Ovary (tissue), 9 donors: ENCODE results near the gene LRIG3. TPM values are rescaled to one million over a fixed set of nuclear protein-coding genes. Genes with fewer than 3 reads are reported as not detected.

ENCODE experiments used
- DNase-seq, 5 donors: peaks; one replicate each; pipeline ENCODE4 v3.0.0-alpha.2; 2019 to 2020
- H3K27ac ChIP-seq, 2 donors: fragments of 200-600 bp; one replicate each; pipeline versions ENCODE4 v1.5.1 to v1.8.0; 2019 to 2022
- H3K27me3 ChIP-seq: fragments of 200-600 bp; one replicate; pipeline ENCODE4 v1.8.0; 2022
- H3K36me3 ChIP-seq: fragments of 200-600 bp; sonication (generic); one replicate; pipeline ENCODE4 v1.5.1; 2019
- H3K4me1 ChIP-seq: one replicate; pipeline ENCODE4 v1.8.1; 2013; ENCODE audit warnings: mild to moderate bottlenecking, moderate library complexity; ENCODE audit not compliant: insufficient read depth
- H3K4me3 ChIP-seq: fragments of 200-600 bp; sonication (generic); one replicate; pipeline ENCODE4 v1.5.1; 2017
- H3K9me3 ChIP-seq, 2 donors: fragments of 200-600 bp in 1 of 2; sonication (generic) in 1 of 2; one replicate each; pipeline versions ENCODE4 v1.5.1 to v1.8.1; 2013 to 2019; ENCODE audit warnings: mild to moderate bottlenecking in 1 of 2, moderate library complexity in 1 of 2
- CTCF ChIP-seq, 3 donors: fragments of 450-650 bp in 2 of 3; fragments of 200-600 bp in 1 of 3; IDR thresholded peaks; one replicate each; pipeline versions ENCODE4 v1.5.1 to v1.8.0; 2016 to 2022; ENCODE audit warnings: antibody characterized with exemption in 3 of 3, mild to moderate bottlenecking in 1 of 3
- EP300 ChIP-seq: sonication (generic); formaldehyde crosslinking; IDR thresholded peaks from one replicate; pipeline ENCODE4 v1.6.1; 2017; ENCODE audit warnings: antibody characterized with exemption
- POLR2A ChIP-seq: fragments of 450-650 bp; IDR thresholded peaks from one replicate; pipeline ENCODE4 v1.6.1; 2017; ENCODE audit warnings: antibody characterized with exemption, mild to moderate bottlenecking, moderate library complexity
- WGBS, 3 donors: extraction: QIAGEN DNeasy Blood & Tissue Kit in 1 of 3; methylation state at CpG; one replicate each; pipeline versions ENCODE4 v1.1.5 to v1.1.7; 2013 to 2017; 5-methylcytosine and 5-hydroxymethylcytosine counted together
- intact Hi-C, 4 donors: fragments of 100-400 bp; cut with DNase I; formaldehyde crosslinking; loops; one replicate each; pipeline versions ENCODE4 v1.11.0 to v1.15.1; 2022 to 2023
- polyA plus RNA-seq, 2 donors: library from polyadenylated mRNA; stranded (reverse); fragments of 200-250 nt in 1 of 2; fragments of 350-450 nt in 1 of 2; fragmentation: Illumina TruSeq in 1 of 2; extraction: RNeasy Lipid Tissue Mini Kit (QIAGEN cat#74804) in 1 of 2; gene quantifications; one replicate each; pipeline ENCODE4 v1.2.3, GENCODE V29; 2013 to 2014
- total RNA-seq, 7 donors: library from RNA; depleted of rRNA in 2 of 7; stranded (reverse); fragments of >200 nt in 2 of 7; fragmentation: NEBNext Ultra II Directional in 3 of 7; extraction: Animal tissue kit (Norgen Biotek cat#: 25700) in 3 of 7; gene quantifications; one replicate each; pipeline versions ENCODE4 v1.1.0 to v1.2.4, GENCODE V29; 2016 to 2023
- donor health status: DM: no; HTN: no; CAD: no; lungs with moderate emphysema.
- donor health status: DM: no; HTN: no; CAD: no.
- donor health status: Bipolar disorder and iron deficiency.
- donor health status: DM: yes; HTN: yes; CAD: no.
- donor health status: DM: no; HTN: no; CAD: no.
- donor health status: DM: yes; HTN: yes; CAD: no.

The LRIG3 gene
- total and polyA plus RNA-seq, 9 donors: 23.4 to 59.4 (median 27.9) TPM

- Histone ChIP-seq H3K27ac (peak overlapping the region in 1 of 2 donors; percentile 10), H3K36me3 (no peaks in the 10 kb centered on the region), H3K27me3 (no peaks in the 10 kb centered on the region), H3K4me3 (peak overlapping the region; percentile 85), H3K9me3 (no peaks in the 10 kb centered on the region), H3K4me1 (no peaks in the 10 kb centered on the region)
- 17 to 19% (median 19%) methylated on average over 2 of the region's 2 CpGs for WGBS, 3 donors
- no peak for DNase-seq
- TF ChIP-seq CTCF (IDR thresholded peaks at IDR 0.05) (no peak), POLR2A (no peak), EP300 (no peak)
- intact Hi-C loops: no loop called here
Measured at GRCh38 chr12:58916161-58916621, 4.1 kb downstream of the LRIG3 start.

GRCh38 chr12:58915634-58916033 is 4.7 kb downstream of the LRIG3 start:
- intact Hi-C loops: no loop called here
- Histone ChIP-seq H3K27me3 (no peaks in the 10 kb centered on the region), H3K4me1 (no peaks in the 10 kb centered on the region), H3K4me3 (peak overlapping the region; percentile 11), H3K9me3 (no peaks in the 10 kb centered on the region), H3K27ac (no peak overlapping the region), H3K36me3 (no peaks in the 10 kb centered on the region)
- no peak for TF ChIP-seq CTCF (IDR thresholded peaks at IDR 0.05)
- DNase-seq: peak; percentile 25 to 43 (median 26)
- 12 to 16% (median 15%) methylated on average over 4 of the region's 4 CpGs for WGBS, 3 donors

GRCh38 chr12:58915037-58915436 is 5.3 kb downstream of the LRIG3 start:
- Histone ChIP-seq H3K36me3 (no peaks in the 10 kb centered on the region), H3K27me3 (no peaks in the 10 kb centered on the region), H3K4me3 (no peak overlapping the region), H3K27ac (no peak overlapping the region), H3K4me1 (no peaks in the 10 kb centered on the region), H3K9me3 (no peaks in the 10 kb centered on the region)
- no peak for DNase-seq
- intact Hi-C loops: no loop called here
- 33 to 44% (median 43%) methylated on average over 2 of the region's 2 CpGs for WGBS, 3 donors
- TF ChIP-seq CTCF (IDR thresholded peaks at IDR 0.05) (no peak), POLR2A (no peak), EP300 (no peak)

- intact Hi-C loops: no loop called here
- no peak overlapping the region for H3K4me3 ChIP-seq
- no peaks in the 10 kb centered on the region for H3K4me1 ChIP-seq
- no peak overlapping the region for H3K27ac ChIP-seq
- no peaks in the 10 kb centered on the region for H3K9me3 ChIP-seq
- 65 to 67% (median 66%) methylated on average over 2 of the region's 2 CpGs for WGBS, 3 donors
- no peaks in the 10 kb centered on the region for H3K27me3 ChIP-seq
- no peak for DNase-seq
- H3K36me3 ChIP-seq: no peaks in the 10 kb centered on the region
- TF ChIP-seq POLR2A: no peak
- no peak for TF ChIP-seq EP300
- TF ChIP-seq CTCF (IDR thresholded peaks at IDR 0.05): no peak
Measured at GRCh38 chr12:58914457-58914856, 5.8 kb downstream of the LRIG3 start.
